AG10803 (cell line): ENCODE results near the gene FBXO28.
"Not testable (repeated sequence)": the region's sequence is repeated elsewhere in the genome, so short reads cannot be mapped to it uniquely, and the experiment has no call there.

Experiments used
- DNase-seq: peaks from one replicate; pipeline ENCODE4 v3.0.0; 2010; ENCODE audit warnings: low read depth
- H3K4me3 ChIP-seq: 2 replicates; pipeline ENCODE4 v1.5.1; 2011; ENCODE audit warnings: mild to moderate bottlenecking, low read length, control low read depth
- CTCF ChIP-seq: conservative IDR thresholded peaks from 2 replicates; pipeline ENCODE4 v1.5.1; 2011; ENCODE audit warnings: mild to moderate bottlenecking, low read length, control low read depth, inconsistent platforms

Gene FBXO28

DNA sequence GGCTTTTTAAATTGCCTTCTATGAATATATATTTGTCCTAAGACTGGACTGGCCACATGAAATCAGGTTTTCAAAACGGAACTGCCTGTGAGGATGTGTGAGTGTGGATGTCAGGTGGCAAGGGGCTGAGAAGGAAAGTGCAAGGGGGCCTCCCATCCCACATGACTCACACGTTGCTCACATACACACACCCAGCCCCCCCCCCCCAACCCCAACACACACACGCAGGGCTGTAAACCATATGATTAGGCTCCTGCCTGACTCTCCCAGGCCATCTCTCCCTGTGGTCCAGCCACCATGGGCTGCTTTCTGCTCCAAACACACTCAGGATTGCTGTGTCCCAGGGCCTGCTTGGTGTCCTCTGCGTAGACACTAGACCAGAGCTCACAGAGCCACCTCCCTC is 91.5 kb downstream of the FBXO28 start:
- peak overlapping the region; percentile 30 for H3K4me3 ChIP-seq
- TF ChIP-seq CTCF: no peak
- peak; percentile 73 for DNase-seq

DNA sequence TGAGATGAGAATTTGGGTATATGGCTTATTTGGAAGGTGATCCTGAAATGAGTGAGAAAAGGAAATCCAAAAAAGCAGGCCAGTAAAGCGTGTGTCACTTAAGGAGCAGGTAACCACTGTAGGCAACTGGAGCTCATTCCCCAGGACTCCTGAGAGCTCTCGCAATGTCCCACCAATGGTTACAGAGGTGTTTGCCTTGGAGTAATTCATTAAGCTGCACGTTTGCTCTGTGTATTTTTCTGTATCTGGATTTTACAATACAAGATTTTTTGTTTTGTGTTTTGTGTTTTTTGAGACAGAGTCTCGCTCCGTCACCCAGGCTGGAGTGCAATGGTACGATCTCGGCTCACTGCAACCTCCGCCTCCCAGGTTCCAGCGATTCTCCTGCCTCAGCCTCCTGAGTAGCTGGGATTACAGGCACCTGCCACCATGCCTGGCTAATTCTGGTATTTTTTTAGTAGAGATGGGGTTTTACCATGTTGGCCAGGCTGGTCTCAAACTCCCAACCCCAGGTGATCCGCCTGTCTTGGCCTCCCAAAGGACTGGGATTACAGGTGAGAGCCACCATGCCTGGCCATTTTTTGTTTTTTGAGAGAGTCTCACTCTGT is 92.1 kb downstream of the FBXO28 start:
- H3K4me3 ChIP-seq, DNase-seq: not testable (repeated sequence)

DNA sequence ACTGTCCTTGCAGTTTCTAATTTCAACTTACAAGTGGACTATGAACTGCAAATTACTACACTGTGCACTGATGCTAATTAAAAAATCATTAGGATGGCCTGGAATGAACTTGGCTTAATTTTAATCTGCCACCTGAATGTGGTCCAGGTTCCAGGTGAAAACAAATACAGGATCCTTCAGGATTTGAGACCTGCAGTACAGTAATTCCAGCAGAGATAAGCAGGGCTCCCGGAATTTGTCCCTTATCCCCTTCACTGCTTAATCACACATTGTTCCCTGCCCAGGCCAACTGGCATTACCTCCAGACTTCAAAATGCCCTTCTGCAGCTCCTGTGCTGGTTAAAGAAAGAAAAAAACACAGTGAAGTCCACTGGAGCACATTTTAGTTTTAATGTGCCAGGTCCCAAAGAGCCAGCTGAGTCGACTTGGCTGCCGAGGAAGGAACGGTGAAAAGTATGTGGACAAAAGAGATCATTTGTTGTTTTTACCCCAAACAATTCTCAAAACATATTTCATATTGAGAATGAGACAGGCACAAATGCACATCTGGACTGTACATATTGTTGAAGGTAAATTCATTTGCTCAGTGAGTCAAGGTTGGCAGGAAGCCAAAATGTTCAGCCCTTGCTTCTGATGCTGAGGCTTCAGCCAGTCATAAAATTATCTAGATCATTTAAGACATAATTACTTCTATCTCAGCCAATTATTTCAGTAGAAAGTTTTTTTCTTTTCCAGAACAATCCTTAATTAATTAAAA is 97.5 kb downstream of the FBXO28 start:
- H3K4me3 ChIP-seq: no peak overlapping the region
- peak; percentile 65 for DNase-seq
- TF ChIP-seq CTCF: no peak
